Lung (tissue), 12 donors: ENCODE measurements around the gene KLHL17. TPM values are rescaled to one million over a fixed set of nuclear protein-coding genes. Genes with fewer than 3 reads are reported as not detected.

ENCODE experiments used
- ATAC-seq: fragments of 200-7000 bp; cut with Tn5 transposase; one replicate; pipeline ENCODE4 v1.9.1; 2020; ENCODE audit warnings: moderate number of reproducible peaks; ENCODE audit not compliant: insufficient read depth, low FRiP score
- DNase-seq, 3 donors: peaks; one replicate each; pipeline ENCODE4 v3.0.0-alpha.2; 2013 to 2017
- H3K27ac ChIP-seq, 2 donors: one replicate each; pipeline ENCODE4 v1.5.1; 2013; ENCODE audit warnings: mild to moderate bottlenecking in 2 of 2, moderate library complexity in 2 of 2, control low read depth in 1 of 2, inconsistent platforms in 1 of 2, low read depth in 1 of 2, low read length in 1 of 2
- H3K27me3 ChIP-seq, 3 donors: one replicate each; pipeline ENCODE4 v1.5.1; 2013; ENCODE audit warnings: low read length in 2 of 3; ENCODE audit not compliant: control insufficient read depth in 3 of 3, insufficient read depth in 3 of 3
- H3K36me3 ChIP-seq, 4 donors: one replicate each; pipeline ENCODE4 v1.5.1; 2013; ENCODE audit warnings: low read length in 4 of 4, mild to moderate bottlenecking in 1 of 4, moderate library complexity in 1 of 4; ENCODE audit not compliant: control insufficient read depth in 4 of 4, insufficient read depth in 4 of 4
- H3K4me1 ChIP-seq, 5 donors: one replicate each; pipeline ENCODE4 v1.5.1; 2013; ENCODE audit warnings: low read length in 5 of 5, mild to moderate bottlenecking in 2 of 5, moderate library complexity in 1 of 5; ENCODE audit not compliant: control insufficient read depth in 5 of 5, insufficient read depth in 5 of 5
- H3K4me3 ChIP-seq: one replicate; pipeline ENCODE4 v1.5.1; 2013; ENCODE audit warnings: mild to moderate bottlenecking, control low read depth, moderate library complexity
- H3K9ac ChIP-seq, 2 donors: one replicate each; pipeline ENCODE4 v1.5.1; 2013; ENCODE audit warnings: low read length in 2 of 2, control low read depth in 1 of 2; ENCODE audit not compliant: insufficient read depth in 1 of 2
- H3K9me3 ChIP-seq, 4 donors: one replicate each; pipeline ENCODE4 v1.5.1; 2013; ENCODE audit warnings: low read length in 3 of 4, mild to moderate bottlenecking in 1 of 4, moderate library complexity in 1 of 4; ENCODE audit not compliant: control insufficient read depth in 4 of 4, insufficient read depth in 3 of 4
- WGBS, 2 donors: extraction: QIAGEN DNeasy Blood & Tissue Kit; methylation state at CpG; one replicate each; pipeline ENCODE4 v1.1.7; 2013; 5-methylcytosine and 5-hydroxymethylcytosine counted together
- polyA plus RNA-seq, 2 donors: library from polyadenylated mRNA; stranded (reverse); fragments of 200-250 nt; gene quantifications; one replicate each; pipeline ENCODE4 v1.2.1, GENCODE V29; 2013
- total RNA-seq, 2 donors: library from RNA; depleted of rRNA in 1 of 2; stranded (reverse); fragments of >200 nt in 1 of 2; gene quantifications; one replicate each; pipeline ENCODE4 v1.2.1, GENCODE V29; 2014 to 2021
- TF ChIP-seq, protein P1 (sequence below): IDR thresholded peaks from 2 replicates; pipeline ENCODE4 v1.5.1; 2012; ENCODE audit warnings: mild to moderate bottlenecking; ENCODE audit errors: control extremely low read depth, extremely low read depth
- donor health status: control.
- donor health status: control.
- donor health status: Bipolar disorder and iron deficiency.
- donor health status: healthy.
- donor health status: DM: yes; HTN: yes; CAD: no.

Gene KLHL17
- total and polyA plus RNA-seq, 4 donors, result 10.0 to 15.2 (median 13.0) TPM

DNA sequence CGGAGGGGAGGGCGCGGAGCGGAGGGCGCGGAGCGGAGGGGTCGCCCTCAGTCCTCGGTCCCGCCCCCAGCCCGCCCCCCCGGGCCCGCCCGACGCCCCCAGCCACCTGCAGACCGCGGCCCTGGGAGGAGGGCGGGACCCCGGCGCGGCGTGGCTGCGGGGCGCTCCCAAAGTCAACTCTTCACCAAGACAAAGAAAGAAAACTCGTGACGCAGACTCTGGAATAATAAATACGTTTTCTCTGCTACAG, 38.3 kb downstream of the KLHL17 start:
- TF ChIP-seq, protein P1, sequence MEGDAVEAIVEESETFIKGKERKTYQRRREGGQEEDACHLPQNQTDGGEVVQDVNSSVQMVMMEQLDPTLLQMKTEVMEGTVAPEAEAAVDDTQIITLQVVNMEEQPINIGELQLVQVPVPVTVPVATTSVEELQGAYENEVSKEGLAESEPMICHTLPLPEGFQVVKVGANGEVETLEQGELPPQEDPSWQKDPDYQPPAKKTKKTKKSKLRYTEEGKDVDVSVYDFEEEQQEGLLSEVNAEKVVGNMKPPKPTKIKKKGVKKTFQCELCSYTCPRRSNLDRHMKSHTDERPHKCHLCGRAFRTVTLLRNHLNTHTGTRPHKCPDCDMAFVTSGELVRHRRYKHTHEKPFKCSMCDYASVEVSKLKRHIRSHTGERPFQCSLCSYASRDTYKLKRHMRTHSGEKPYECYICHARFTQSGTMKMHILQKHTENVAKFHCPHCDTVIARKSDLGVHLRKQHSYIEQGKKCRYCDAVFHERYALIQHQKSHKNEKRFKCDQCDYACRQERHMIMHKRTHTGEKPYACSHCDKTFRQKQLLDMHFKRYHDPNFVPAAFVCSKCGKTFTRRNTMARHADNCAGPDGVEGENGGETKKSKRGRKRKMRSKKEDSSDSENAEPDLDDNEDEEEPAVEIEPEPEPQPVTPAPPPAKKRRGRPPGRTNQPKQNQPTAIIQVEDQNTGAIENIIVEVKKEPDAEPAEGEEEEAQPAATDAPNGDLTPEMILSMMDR, result no peak

DNA sequence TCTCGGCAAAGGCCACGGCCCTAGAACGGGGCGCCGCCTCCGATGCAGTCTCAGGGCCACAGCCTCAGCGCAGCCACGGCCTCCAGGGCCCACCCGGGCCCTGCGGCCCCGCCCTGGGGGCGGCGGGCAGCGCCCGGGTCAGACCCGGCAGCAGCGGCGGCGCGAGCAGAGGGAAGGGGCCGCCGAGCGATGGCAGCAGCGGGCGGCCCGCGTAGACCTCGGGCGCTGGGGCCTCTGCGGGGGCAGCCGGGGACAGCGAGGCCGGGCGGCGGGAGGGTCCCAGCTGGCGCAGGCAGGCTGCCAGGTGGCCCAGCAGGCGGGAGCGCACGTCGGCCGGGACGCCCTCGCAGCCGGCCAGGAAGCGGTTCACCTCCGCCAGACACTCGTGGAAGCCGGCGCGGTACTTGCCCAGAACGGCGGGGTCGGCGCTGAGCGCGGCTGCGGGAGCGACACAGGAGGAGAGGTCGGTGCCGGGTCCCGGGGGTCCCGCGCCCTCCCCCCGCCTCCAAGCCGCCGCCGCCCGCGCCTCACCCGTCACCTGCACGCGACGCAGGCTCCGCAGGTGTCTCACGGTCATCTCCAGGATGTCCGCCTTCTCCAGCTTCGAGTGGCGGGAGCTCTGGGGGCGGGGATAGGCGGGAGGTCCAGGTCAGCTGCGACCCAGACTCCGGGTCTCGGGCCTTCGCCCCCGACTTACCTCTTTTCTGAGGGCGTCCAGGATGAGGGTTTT, 38.8 kb downstream of the KLHL17 start:
- Histone ChIP-seq H3K27me3 (peaks cover 0 to 12% (median 0%) of the 10 kb centered on the region in 3 donors), H3K9me3 (no peaks in the 10 kb centered on the region), H3K27ac (peak overlapping the region; percentile 78 to 99), H3K4me3 (peak overlapping the region; percentile 47), H3K36me3 (no peaks in the 10 kb centered on the region), H3K9ac (no peak overlapping the region), H3K4me1 (peaks cover 0 to 16% (median 7%) of the 10 kb centered on the region in 5 donors)
- WGBS, 2 donors, result 0% methylated on average over 70 to 86 of the region's 86 CpGs
- peak; percentile 49 to 68 (median 68) for DNase-seq
- TF ChIP-seq, protein P1, result no peak
- ATAC-seq, result no peak

More for the DNA sequence above, 38.3 kb downstream of the KLHL17 start:
- ATAC-seq (no peak), DNase-seq (peak in 2 of 3 donors; percentile 42 to 45)
- Histone ChIP-seq H3K4me3 (peak overlapping the region; percentile 47), H3K4me1 (peaks cover 0 to 16% (median 7%) of the 10 kb centered on the region in 5 donors), H3K27ac (peak overlapping the region; percentile 78 to 99), H3K9me3 (no peaks in the 10 kb centered on the region), H3K27me3 (peaks cover 0 to 12% (median 0%) of the 10 kb centered on the region in 3 donors), H3K36me3 (no peaks in the 10 kb centered on the region), H3K9ac (no peak overlapping the region)
- WGBS, 2 donors, result 0 to 4% methylated on average over 3 to 27 of the region's 27 CpGs

- Histone ChIP-seq H3K4me3 (peak within 1 kb of the TSS; percentile 64), H3K4me1 (peaks cover 0 to 21% (median 8%) of the 10 kb centered on the region in 5 donors), H3K27me3 (peaks cover 0 to 12% (median 0%) of the 10 kb centered on the region in 3 donors), H3K36me3 (no peaks in the 10 kb centered on the region), H3K9me3 (no peaks in the 10 kb centered on the region), H3K27ac (peak within 1 kb of the TSS; percentile 99), H3K9ac (peak within 1 kb of the TSS; percentile 67 to 77)
- ATAC-seq, result peak; percentile 84
- TF ChIP-seq, protein P1, result no peak
- DNase-seq, result peak; percentile 93 to 94 (median 94)
- WGBS, 2 donors, result 0 to 1% methylated on average over 57 to 95 of the region's 95 CpGs
Measured at GRCh38 chr1:999725-1000356, 39.5 kb downstream of the KLHL17 start, which contains the start of gene HES4. Gene HES4 (minus strand): TSS chr1:1000097. CDS start chr1:999973, 124 bp downstream.
